ENCODE measurements around the gene GOLGA5.
A peak's percentile ranks its signal among the peaks of the same experiment; 100 is the strongest.
"Not testable (repeated sequence)": the region's sequence is repeated elsewhere in the genome, so short reads cannot be mapped to it uniquely, and the experiment has no call there.

The GOLGA5 gene

GRCh38 chr14:92832137-92832700, 38.1 kb downstream of the GOLGA5 start:
- DNase-seq = no peak

DNA sequence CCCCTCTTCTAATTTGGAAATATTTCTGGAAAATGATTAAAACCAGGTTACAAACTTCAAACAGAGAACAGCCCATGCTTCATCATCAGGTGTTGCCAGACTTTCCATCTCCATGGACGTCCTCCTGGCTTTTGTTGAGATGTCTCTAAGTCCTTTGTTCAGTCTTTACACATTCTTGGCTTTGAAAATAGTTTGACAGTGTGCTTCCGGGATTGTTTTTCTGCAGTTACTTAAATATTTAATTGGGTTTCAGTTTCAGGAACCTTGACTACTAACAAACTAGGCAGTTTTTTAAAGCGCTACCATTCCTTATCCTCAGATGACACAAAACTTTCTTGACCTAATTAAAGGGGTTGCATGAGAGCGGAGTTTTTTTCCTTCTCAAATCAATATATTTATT, 47.8 kb downstream of the GOLGA5 start:
- DNase-seq = no peak

GRCh38 chr14:92844204-92844603, 50.1 kb downstream of the GOLGA5 start:
- DNase-seq = peak in 1 of 2 donors; percentile 41

DNA sequence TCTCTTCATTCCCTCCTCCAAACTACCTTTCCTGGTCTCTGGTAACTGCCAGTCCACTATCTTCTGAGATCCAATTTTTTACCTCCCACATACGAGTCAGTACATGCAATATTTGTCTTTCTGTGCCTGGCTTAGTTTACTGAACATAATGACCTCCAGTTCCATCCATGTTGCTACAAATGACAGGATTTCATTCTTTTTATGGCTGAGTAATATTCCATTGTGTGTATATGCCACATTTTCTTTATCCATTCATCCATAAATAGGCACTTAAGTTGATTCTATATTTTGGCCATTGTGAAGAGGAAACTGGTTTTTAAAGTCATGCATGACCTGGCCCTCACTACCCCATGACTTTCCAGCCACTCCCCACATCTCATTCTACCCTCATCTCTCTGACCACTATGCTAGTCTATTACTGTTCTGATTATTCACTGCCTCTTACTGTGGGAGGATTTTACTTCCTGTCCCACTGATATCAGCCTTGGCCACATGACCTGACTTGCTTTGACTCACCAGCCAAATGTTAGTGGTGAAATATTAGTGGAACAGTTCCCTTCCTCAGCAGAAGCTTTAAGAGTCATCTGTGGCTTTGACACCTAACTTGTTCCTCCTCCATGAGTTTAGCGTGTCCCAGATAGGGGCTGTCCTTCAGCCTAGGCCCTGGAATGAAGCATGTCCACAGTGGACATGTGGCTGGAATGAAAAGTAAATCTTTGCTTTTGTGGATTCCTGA, 52.2 kb downstream of the GOLGA5 start:
- DNase-seq = peak; percentile 97

DNA sequence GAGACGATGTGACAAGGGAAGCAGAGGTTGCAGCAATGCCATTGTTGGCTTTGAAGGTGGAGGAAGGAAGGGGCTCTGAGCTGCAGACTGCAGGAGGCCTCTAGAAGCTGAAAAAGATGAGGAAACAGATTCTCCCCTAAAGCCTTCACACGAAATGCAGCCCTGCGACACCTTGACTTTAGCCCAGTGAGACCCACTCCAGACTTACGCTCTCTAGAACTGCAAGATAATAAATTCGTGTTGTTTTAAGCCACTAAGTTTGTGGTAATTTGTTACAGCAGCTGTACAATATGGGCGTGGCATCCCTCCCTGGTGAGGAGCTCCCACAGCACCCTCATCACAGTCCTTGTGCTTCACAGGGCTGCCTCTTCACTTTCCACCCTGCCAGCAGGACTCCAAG, 53.2 kb downstream of the GOLGA5 start:
- peak; percentile 28 to 64 for DNase-seq

GRCh38 chr14:92847749-92848148, 53.6 kb downstream of the GOLGA5 start:
- DNase-seq = no peak

DNA sequence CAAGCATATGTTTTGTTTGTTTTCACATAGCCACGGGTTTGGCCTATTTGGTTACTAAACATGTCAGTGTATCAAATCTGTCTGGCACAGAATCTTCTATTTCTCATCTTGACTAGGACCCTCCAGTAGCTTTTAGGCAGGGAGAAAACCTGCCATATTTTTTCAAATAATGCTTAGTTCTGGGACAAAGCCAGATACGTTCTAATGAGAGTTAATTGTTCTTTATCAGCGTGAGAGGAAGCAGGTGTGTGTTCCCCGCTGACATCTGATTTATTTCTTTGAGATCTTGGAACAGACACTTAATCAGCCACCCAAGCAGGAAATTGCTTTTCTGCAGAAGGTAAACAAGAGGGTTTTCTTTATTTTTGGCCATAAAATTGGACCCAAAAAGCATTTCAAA, 54.8 kb downstream of the GOLGA5 start:
- no peak for DNase-seq

DNA sequence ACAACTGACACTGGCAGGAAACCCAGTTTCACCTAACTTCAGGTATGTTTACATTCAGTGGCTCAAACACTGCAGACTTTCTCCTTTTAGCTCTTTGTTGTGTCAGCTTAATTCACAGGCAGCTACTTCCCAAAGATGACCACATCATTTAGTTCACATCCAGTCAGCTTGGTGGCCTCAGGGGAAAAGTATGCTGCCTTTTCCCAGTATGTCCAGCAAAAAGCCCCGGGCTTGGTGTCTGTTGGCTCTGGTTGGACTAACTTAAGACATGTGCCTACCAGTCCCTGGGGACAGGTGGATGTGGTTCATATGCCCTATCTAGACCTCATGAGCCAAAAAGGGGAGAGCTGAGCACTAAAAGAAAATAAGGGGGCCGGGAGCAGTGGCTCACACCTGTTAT, 56.4 kb downstream of the GOLGA5 start:
- peak in 1 of 2 donors; percentile 32 for DNase-seq

- not testable (repeated sequence) for DNase-seq
Measured at GRCh38 chr14:92853136-92853535, 59.0 kb downstream of the GOLGA5 start.

GRCh38 chr14:92860049-92860840, 66.1 kb downstream of the GOLGA5 start:
- DNase-seq = no peak

DNA sequence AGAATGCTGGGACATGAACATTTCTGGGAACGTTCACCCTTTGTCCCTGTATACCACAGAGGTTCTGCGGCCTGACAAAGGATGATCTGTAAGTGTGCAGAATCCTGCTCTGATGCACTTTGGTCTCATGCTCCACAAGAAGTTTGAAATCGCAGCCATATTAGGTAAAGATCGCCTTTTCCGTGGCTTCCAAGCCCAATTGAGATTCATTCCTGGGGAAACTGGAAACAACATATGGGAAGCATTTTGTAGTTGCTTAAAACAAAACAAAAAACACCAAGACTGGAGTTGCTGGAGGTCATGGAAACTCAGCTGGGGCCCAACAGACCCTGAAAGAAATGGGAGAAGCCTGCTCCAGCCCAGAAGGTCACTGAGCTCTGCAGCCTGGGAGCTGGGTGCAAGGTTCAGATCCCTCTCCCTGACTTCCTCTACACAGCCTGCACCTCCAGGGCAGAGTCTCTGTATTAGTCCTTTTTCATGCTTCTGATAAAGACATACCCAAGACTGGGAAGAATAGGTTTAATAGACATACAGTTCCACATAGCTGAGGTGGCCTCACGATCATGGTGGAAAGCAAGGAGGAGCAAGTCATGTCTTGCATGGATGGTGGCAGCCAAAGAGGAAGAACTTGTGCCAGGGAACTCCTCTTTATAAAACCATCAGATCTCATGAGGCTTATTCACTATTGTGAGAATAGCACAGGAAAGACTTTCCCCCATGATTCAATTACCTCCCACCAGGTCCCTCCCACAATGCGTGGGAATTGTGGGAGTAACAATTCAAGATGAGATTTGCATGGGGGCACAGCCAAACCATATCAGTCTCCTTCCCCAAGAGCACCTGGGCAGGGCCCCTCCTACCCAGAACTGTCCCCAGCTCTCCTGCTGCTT, 68.0 kb downstream of the GOLGA5 start:
- peak; percentile 77 to 89 for DNase-seq

- peak in 1 of 2 donors; percentile 44 for DNase-seq
Measured at GRCh38 chr14:92863286-92864080, 69.4 kb downstream of the GOLGA5 start.

DNA sequence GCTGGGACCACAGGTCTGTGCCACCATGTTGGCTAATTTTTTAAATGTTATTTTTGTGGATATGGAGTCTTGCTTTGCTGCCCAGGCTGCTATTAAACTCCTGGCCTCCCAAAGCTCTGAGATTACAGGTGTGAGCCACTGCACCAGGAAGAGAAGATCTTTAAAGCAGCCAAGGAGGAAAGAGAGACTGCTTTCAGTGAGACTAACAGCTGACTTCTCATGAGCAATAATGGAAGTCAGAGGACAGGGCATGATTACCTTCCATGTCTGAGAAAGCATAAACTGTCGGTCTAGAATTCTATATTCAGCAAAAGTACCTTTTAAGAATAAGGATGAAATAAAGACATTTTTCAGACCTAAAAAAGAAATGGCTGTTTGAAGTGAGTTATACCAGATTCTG, 71.6 kb downstream of the GOLGA5 start:
- no peak for DNase-seq

- DNase-seq = no peak
Measured at GRCh38 chr14:92866181-92866752, 72.2 kb downstream of the GOLGA5 start.

DNA sequence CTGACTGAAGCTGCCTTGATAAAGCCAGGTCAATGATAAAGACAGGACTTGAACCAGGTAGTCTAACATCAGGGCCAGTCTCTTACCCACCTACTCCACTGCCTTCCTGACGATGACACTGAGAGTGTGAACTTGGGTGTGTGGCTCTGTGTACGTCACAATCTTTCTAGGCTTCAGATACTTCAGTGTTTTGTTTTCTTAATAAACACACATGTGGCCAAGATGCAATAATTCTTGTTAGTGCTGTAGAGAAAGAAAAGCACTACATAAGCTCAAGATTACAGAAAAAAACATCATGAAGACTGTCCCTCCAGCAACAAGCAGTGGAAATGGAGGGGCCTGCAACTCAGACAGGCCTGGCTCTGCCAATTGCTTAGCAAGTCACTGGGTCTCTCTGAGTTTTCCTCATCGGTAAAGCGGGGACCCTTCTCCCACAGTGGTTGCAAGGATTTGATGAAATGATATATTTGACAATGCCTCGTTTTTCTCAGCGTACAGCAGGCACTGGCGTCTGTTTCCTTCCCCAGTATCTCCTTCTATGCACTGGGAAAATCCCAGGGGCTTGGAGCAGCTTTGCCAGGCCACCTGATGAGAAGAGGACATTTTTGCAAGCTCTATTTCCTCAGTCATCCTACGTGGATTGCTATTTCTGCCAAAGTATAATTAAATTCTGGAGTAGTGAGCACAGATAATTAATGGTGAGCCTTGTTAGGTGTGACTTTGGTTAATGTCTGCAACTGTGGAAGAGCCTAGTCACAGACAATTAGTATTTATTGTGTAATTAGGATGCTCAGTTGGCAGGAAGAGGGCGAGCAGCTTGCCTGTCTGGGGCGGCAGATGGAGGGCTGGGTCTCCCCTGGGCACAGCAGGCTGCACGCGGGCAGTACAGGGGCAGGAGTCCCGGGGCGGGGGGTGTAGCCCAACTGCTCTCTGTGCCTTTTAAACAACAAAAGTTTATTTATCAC, 73.1 kb downstream of the GOLGA5 start:
- no peak for DNase-seq

- no peak for DNase-seq
Measured at GRCh38 chr14:92874962-92875661, 81.0 kb downstream of the GOLGA5 start.

DNA sequence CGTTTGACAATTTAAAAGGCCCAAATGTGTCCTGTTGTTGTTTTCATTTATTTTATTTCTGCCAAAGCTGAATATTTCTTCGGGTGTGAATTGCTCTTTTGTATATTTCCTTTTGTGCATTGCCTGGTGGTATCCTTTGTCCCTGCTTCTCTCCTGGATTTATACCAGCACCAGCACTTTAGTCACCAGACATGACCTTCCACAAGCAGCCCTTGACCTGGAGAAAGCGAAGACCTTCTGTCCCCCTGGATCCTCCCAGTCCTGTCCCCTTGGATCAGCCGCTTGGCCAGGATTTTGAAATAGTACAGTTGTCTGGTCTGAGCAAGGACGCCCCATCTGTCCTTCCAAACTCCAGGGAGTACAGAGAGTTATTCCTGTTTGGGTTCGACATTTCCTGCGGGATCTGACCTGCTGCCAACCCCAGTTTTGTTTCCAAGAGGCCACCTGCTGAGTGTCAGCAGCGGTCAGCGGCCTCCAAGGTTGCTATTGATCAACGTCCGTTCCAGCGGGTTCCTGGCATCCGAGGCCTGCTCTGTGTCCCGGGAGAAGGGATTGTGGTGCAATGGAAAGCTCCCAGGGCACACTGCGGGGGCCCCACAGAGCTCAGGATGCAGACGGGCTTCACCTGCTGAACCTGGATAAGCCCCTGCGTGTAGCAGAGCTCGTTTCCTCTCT, 83.8 kb downstream of the GOLGA5 start:
- DNase-seq = no peak

- no peak for DNase-seq
Measured at GRCh38 chr14:92880351-92880750, 86.2 kb downstream of the GOLGA5 start.

GRCh38 chr14:92880851-92881250, 86.7 kb downstream of the GOLGA5 start:
- peak; percentile 42 to 67 for DNase-seq

All from inflammatory macrophage (primary cell).